NCI-H1092 treated with DMSO at 0.1 percent for 48 hours (cell line): ENCODE measurements around the gene INPP5B.

Experiments used
- DNase-seq: peaks from one replicate; lab custom pipeline; 2025; lab: John Stamatoyannopoulos, UW

The INPP5B gene

DNA sequence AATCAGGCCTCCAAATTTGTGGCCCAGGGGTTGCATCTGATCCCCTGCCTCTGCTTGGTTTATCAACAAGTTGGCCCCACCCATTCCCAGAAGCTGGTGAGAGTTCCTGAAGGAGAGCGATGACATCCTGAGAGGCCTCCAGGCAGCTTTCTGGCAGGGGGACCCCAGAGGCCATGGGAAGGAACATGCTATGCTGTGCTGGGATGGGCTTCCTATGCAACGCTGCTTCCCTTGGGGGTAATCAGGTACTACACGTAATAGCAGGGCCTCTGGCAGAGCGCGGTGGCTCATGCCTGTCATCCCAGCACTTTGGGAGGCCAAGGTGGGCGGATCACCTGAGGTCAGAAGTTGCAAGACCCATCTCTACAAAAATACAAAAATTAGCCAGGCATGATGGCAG, 79.1 kb downstream of the INPP5B start:
- no peak for DNase-seq

DNA sequence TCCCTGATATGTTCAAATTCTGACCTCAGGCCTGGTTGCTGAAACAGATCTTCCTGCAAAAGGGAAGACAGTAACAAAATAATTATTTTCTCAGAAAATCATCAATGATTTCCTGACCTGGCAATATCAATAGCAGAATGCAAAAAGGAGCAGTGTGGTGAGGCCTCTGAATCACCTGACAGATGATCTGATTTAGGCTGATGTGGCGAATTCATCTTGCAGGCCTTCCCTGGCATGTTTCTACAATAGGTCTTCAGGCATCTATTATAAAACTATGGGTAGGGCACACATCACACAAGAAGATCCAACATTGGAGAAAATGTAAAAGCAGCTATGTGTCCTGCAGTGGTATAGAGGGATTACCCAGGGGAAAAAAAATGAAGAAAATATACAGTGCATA, 80.4 kb downstream of the INPP5B start:
- no peak for DNase-seq

DNA sequence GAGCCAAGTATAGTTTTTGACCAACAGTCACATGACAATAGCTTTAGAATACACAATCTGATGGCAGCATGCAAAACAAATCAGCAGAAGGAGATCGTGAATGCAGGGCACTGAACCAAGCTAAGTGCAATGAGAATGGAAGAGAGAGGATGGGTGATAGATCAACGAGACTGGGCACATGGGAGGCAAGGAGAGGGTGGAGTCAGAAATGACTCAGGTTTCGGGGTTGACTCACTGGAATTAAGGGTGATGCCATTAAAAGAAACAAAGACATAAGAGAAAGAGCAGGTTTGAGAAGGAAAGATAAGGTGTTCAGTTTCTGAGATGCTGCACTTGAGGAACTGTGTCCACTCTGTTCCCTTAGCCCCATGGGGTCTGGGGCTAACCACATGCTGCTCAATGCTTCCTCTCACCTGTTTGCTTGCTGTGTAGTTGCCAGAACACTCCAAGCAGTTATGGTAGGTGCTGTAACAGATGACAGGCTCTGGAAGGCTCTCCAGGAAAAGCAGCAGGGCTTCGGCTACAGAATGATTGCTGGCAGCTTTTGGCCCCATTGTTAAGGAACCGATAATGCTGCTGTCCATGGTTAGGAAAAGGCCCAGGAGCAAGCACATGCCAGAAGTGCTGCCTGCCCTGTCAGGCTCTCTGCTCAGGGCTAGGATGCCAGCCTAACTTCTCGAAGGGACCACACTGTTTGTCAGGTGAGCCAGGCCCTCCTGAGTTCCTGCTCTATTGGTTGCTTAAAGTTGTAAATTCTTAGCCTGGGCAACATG, 81.3 kb downstream of the INPP5B start:
- DNase-seq: no peak

DNA sequence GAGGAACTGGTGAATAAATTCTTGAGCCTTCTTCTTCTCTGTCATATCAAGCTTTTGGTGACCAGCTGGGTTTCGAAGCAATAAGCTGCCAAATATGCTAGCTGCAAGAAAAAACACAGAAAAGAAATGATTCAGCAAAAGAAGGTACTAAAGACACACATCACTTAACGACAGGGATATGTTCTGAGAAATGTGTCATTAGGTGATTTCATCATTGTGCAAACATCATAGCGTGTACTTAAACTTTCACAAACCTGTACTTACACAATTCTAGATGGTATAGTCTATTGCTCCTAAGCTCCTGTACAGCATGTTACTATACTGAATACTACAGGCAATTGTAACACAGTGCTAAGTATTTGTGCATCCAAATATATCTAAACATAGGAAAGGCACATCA, 84.5 kb downstream of the INPP5B start:
- DNase-seq: no peak

DNA sequence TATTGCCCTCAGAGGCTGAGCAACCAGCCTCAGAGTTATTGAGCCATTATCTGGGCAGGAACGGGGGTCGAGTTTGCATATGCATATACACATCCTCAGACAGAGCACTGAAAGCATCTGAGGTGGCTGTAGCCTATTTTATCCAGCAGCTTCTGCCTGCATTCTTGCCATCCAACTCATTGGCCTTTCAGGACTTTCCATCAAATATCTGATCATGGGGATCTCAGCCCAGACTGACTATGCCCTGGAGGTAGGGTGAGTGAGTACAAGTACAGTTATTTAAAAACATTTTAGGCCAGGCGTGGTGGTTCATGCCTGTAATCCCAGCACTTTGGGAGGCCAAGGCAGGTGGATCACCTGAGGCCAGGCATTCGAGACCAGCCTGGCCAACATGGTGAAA, 85.7 kb downstream of the INPP5B start:
- no peak for DNase-seq

DNA sequence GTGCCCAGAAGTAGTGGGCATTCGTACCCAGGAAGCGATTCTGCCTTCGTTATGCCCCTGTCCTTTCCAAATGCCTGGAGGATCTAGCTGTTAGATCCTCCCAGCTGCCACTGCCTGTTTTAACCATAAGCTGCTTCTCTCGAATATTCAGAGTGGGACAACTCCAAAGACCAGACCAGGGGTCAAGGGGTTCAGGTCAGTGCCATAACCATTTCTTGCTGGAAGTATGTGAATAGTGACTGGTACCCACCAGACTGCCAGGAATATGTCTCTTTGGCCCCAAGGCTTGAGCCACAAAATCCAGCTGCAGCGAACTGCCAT, 86.5 kb downstream of the INPP5B start:
- no peak for DNase-seq

DNA sequence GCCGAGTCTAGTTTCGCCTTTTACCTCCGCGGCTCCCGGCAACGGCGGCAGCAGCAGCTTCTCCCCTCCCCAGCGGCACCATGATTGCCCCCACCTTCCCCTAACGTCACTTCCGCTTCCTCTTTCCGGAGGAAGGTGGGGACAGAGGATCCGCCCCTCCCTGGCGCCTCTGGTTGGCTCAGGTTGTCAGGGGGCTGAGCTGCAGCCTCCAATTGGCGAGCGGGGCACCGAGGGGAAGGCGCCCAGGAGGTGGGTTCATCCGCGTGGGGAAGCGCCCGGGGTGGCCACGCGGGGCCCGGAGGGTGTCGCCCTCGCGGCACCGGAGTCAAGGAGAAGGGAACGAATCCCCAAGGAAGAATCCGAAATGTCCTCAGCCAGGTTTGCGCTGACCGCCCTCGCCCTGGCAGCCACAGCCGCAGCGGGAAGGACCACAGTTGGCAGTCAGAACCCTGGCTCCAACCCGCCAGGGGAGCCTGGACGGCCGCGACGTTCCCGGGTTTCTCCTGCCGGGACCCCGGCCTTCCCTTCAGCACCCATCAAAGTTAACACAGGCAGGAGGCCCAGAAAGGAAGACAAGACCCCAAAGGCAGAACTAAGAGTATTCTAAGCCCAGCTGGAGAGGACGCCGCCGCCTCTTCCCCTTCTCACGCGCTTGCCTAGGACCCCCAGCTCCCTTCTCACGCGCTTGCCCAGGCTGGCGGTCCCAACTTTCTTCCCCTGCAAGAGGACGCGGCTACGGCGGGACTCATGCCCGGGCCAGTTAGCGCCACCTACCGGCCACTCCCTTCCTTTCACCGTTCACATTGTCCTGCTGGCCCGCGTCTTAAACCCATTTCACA, 87.1 kb downstream of the INPP5B start, which contains the start of gene MTF1:
Gene MTF1, minus strand, starts transcription at position 86 of the 839 bp plus-strand sequence. CDS start 1,934 bp downstream, outside the sequence.
- DNase-seq: peak; percentile 98

DNA sequence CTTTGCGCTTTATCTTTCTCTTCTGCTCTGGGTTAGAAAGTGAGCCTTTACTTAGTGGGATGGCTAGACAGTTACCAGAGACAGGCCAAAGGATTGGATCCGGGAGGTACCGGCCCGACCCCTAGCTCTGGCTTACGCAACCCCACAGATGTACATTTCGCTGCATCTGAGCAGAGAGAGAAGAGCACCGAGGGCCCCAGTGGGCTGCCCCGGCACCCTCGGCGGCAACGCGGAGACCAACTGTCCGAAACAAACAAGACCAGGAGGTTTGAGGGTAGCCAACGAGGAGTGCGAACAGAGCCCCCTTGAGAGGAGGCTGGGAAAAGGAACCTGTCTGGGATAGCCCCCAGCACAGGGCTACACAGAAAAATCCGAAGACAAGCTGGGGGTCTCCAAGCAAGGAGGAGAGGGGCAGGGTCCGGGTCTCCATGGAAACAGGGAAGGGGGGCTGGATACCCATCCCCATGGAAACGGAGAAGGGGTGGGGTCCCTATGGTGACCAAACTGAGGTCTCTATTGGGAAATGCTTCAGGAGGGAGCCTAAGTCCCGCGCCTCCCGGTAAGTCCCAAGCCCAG, 87.8 kb downstream of the INPP5B start:
- DNase-seq: no peak

DNA sequence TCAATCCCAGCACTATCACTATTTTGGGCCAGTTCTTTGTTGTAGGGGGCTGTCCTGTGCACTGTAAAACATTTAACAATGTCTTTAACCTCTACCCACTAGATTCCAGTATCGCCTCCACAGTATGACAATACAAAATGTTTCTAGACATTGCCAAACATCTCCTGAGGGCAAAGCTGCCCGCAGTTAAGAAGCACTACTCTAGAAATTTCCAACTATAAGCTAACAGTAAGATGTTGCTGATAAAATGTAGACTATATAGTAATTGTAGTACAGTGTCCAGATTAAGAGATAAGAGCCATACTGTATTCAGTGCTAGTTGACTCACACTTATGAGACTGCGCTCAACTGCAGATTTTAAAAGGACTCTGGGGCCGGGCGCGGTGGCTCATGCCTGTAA, 92.4 kb downstream of the INPP5B start:
- no peak for DNase-seq

DNA sequence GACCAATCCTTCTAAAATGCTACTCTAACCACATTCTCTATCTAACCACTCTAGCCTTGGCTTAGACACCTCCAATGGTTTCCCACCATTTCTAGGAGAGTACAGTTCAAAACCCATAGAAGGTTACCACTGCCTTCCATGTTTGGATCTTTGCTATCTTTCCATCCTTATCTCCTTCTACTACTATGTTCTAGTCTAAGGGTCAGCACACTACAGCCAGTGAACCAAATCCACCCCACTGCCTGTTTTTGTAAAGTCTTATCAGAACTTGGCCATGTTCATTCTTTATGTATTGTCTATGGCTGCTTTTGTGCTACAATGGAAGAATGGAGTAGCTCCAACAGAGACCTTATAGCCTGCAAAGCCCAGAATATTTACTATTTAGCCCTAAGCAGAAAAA, 93.7 kb downstream of the INPP5B start:
- no peak for DNase-seq

DNA sequence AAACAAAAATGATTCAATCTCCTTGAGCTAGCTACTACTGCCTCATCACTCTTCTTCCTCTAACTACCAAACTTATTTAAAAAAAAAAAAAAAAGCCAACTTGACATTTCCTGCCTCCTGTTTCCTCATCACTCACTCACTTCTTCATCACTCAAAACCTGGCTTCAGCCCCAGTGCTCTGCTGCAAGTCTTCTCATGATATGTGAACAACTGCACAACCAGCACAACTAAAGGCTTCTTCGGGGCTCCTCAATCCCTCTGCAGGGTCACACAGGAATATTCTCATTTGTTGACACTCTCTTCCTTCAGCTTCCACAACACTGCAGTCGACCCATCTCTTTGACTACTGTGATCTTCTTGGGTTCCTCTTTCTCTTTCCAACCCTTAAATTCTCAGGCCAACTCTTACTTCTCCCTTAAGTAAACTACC, 95.1 kb downstream of the INPP5B start:
- DNase-seq: no peak

DNA sequence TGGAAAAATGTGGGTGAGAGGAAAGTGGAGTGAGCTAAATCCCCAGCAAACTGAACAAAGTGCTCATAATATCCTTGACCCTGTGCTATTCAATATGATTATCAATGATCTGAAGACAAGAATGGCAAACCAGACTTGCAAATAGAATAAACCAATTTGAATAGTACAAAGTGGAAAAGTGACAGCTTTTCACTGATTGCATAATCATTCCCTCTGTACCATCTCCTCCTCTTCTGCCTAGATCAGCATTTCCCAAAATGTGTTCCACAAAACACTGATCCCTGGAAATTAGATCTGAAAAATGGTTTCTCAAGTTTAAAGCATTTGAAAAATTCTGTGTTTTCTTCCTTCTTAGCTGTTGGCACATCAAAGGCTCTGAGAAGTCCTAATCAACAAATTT, 95.6 kb downstream of the INPP5B start:
- no peak for DNase-seq

DNA sequence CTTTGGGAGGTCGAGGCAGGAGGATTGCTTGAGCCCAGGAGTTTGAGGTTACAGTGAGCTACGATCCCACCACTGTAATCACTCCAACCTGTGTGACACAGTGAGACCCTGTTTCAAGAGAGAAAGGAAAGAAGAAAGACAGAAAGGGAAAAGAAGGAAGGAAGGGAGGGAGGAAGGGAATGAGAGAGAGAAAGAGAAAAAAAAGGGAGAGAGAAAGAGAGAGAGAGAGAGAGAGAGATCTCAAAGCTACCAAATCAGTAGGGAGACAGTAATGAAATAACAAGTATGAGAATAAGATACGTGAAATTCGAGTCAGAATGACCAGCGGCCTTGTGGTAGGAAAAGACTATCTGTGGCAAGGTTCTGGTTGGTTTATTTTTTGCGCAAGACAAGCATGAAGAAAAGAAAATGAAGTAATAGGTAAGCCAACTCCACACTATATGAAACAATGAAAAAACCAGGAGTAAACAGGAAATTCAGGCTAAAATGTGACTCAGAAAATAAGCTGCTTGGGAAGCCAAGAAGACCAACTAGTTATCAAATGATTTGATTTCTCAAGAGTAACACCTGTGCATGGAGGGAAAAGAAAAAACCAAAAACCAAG, 96.4 kb downstream of the INPP5B start:
- DNase-seq: no peak

DNA sequence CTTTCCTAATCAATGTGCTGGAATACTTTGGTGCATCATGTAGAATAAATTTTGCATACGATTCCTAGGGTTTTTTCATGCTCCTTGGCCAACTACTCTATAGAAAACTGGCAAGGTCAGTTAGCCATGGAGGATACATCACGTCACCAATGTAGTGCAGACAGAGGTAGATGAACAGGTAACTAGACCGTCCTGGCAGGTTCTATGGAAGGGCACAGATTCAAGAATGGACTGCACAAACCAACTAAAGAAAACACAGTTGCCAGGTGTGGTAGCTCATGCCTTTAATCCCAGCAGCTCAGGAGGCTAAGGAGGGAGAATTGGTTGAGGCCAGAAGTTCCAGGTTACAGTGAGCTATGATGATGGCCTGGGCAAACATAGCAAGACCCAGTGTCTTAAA, 97.4 kb downstream of the INPP5B start:
- no peak for DNase-seq

DNA sequence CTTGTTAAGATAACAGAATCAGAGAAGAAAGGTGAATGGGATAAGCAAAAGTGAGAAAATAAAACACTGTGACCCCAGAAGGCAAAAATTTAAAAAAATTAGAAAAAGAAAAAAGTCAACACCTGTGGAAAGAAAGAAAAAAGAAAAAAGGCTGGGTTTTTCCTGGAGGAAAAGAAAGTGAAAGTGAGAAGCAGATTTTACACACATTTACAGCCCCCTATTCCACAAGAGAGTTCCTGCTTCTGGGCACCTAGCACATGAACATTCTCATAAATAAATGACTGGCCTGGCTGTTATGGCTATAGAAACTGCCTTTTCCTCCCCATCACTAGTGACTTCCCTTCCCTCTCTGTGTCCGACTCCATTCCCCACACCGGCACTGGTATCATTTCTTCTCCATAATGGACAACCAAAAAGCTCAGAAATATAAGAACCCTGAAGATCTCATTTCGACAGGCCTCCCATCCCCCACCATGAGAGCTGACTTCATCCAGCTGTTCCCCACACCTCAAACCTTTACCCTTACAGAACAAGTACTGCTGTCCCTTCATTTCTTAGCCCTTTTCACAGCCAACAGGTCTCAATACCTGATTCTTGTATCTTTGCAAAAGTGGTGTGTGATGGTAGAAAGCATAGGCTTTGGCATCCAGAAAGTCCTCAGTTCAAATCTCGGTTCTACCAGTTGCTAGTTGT, 100.1 kb downstream of the INPP5B start:
- no peak for DNase-seq

DNA sequence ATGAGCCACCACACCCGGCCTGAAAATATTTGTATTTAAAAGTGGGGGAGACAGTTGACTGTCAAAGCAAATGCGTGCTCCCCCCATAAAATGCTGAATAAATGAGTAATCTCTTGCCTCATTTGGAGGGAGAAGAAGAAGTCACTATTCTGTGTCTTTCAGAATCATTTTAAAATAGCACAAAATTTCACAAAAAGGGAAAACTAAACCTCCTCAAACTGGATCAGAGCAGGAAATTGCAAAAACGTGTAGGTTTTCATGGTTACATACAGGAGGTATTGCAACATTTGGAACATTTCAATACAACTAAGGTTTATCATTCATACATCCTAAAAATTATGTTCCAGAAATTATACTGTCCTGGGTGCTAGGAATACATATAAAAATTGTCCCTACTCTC, 101.1 kb downstream of the INPP5B start:
- no peak for DNase-seq

DNA sequence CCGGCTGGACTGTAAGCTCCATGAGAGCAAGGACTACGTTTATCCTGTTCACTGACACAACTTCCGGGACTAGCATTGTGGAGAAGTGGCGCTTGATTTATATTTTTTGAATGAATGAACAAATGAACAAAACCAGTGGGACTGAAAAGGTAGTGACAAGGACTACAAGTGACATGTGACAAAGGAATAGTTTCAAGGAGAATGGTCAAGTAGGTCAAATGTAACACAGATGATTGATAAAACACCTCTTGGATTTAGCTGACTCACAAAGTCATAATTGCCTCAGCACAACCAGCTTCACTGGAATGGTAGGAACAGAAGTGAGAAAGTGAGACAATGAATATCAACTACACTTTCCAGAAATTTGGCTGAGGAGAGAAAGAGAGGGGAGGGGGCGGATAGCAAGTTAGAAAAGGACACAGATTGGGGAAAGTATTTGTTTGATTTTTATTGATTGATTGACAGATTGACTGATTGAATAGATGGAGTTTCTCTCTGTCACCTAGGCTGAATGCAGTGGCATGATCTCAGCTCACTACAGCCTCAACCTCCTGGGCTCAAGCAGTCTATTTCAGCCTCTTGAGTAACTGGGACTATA, 101.7 kb downstream of the INPP5B start:
- DNase-seq: no peak

DNA sequence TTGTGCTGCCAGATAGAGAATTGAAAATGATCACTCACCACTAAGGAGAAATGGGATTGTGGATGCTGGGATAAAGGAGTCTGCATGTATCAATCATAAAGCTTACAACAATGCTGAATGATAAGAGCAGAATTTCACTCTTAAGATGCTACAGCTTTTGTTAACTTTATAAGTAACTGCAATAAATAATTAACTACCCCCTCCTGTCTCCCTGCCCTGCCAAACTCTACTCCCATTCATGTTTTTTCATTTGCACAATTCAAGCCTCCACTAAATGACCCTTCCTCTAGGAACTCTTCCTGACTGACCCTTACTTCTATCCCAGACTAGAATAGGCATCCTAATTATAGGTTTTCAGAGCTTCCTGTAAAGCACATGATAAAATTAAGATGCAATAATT, 102.3 kb downstream of the INPP5B start:
- no peak for DNase-seq

DNA sequence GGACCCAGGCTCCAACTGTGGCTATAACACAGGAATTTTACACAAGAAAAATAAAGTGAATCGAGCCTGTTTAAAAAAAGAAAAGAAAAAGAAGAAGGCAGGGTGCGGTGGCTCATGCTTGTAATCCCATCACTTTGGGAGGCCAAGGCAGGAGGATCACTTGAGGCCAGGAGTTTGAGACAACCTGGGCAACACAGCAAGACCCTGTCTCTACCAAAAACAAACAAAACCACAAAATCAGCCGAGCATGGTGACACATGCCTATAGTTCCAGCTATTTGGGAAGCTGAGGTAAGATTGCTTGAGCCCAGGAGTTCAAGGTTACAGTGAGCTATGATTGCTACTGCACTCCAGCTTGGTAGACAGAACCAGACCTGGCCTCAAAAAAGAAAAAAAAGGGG, 105.2 kb downstream of the INPP5B start:
- DNase-seq: no peak

DNA sequence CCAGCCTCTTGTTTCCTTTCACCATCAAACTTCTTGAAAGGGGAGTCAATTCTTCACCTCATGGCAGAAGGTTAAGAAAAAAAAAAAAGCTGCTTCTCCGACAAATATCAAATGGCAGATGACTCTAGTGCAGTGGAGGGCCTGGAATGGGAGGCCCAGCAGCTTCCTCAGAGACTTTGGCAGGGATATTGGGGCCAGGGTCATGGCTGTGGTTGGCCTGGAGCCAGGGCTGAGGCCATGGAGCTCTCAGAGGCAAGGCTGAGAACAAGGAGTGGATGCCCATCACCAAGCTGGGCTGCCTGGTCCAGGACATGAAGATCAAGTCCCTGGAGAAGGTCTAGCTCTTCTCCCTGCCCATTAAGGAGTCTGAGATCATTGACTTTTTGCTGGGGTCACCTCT, 106.1 kb downstream of the INPP5B start:
- DNase-seq: no peak

DNA sequence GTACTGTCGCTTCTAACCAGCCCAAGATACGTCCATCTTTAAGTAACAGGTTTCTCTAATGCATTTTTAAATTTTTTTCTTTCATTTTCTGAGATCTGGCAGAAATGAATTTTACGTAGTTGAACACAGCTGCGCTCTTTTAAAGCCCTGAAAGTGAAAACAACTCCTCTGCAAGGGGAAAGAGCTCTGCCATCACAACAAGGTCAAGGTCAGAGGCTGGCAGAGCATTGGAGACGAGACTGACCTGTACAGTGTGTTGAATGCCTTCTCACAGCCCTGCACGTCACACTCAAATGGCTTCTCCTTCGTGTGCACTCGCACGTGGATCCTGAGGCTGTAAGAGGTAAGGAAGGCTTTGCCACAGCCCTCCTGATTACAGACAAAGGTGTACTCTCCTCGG, 107.2 kb downstream of the INPP5B start:
- DNase-seq: no peak

DNA sequence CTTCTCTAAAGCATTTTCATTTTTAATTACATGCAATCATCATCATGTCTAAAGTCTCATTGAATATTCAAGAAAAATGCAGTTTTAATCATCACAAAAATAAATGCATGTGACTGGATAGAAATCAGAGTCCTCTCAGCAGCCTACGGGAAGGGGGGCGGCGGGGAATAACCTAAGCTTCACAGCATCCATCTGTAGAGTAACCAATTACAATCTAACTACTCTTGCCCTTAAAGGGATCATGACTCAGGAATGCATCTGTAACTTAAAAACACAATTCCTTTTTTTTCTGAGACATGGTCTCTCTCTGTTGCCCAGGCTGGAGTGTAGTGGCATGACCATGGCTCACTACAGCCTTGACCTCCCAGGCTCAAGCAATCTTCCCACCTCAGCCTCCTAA, 110.1 kb downstream of the INPP5B start:
- no peak for DNase-seq
